A549 (cell line): ENCODE data around the gene DACT3. TPM values are rescaled to one million over a fixed set of nuclear protein-coding genes. Genes with fewer than 3 reads are reported as not detected.
A peak's percentile ranks its signal among the peaks of the same experiment; 100 is the strongest.

ENCODE experiments used
- ATAC-seq, 2 experiments: fragments of 200-7000 bp in 1 of 2; fragments of >200 bp in 1 of 2; cut with Nextera tagmentation in 1 of 2; cut with Tn5 transposase in 1 of 2; 3 replicates each; pipeline versions ENCODE4 v1.8.0 to v1.9.1; 2018 to 2020; ENCODE audit warnings: mild to moderate bottlenecking in 1 of 2, moderate library complexity in 1 of 2
- CTCF ChIA-PET: fragments of 300-600 bp; sonication (Branson Sonifier 250); formaldehyde crosslinking; extraction: SDS; loops from one replicate; lab custom pipeline; 2021; ENCODE audit warnings: antibody characterized with exemption, inconsistent platforms; lab: Yijun Ruan, JAX
- POLR2A ChIA-PET: fragments of 350-600 bp; formaldehyde crosslinking; extraction: SDS; loops from one replicate; lab custom pipeline; 2021; ENCODE audit warnings: antibody characterized with exemption, inconsistent platforms; lab: Yijun Ruan, JAX
- DNase-seq, 2 experiments: peaks; one replicate each; pipeline versions ENCODE4 v3.0.0 to v3.0.0-alpha.2; 2011 to 2016; ENCODE audit warnings: low read depth in 1 of 2, low spot score in 1 of 2
- FAIRE-seq: peaks from 2 replicates; lab custom pipeline; 2011; peaks lifted over from hg19 to GRCh38; lab: Jason Lieb, UNC
- H3K27ac ChIP-seq, 2 experiments: fragments of >200 bp; sonication (Bioruptor Twin); formaldehyde crosslinking; 3 replicates each; pipeline ENCODE4 v1.5.1; 2016 to 2017
- H3K4me1 ChIP-seq: fragments of >200 bp; sonication (Bioruptor Twin); formaldehyde crosslinking; 3 replicates; pipeline ENCODE4 v1.6.1; 2016
- H3K4me2 ChIP-seq: fragments of >200 bp; sonication (Bioruptor Twin); formaldehyde crosslinking; 3 replicates; pipeline ENCODE4 v1.6.1; 2016
- H3K4me3 ChIP-seq: fragments of >200 bp; sonication (Bioruptor Twin); formaldehyde crosslinking; 3 replicates; pipeline ENCODE4 v1.5.1; 2016
- H3K9me3 ChIP-seq: fragments of >200 bp; sonication (Bioruptor Twin); formaldehyde crosslinking; 3 replicates; pipeline ENCODE4 v1.6.1; 2016
- BCL3 ChIP-seq: fragments of >200 bp; sonication (Bioruptor Twin); formaldehyde crosslinking; IDR thresholded peaks from 3 replicates; pipeline ENCODE4 v1.6.1; 2016
- CBX8 ChIP-seq: fragments of 200-600 bp; sonication (generic); IDR thresholded peaks from 2 replicates; pipeline ENCODE4 v1.6.1; 2016
- EHF ChIP-seq: fragments of 250-450 bp; sonication (Bioruptor Pico); IDR thresholded peaks from 2 replicates; pipeline ENCODE4 v1.5.0; 2020; ENCODE audit warnings: mild to moderate bottlenecking
- EP300 ChIP-seq, 2 experiments: fragments of >200 bp; sonication (Bioruptor Twin); formaldehyde crosslinking; IDR thresholded peaks; 2 replicates in 1 of 2; 3 replicates in 1 of 2; pipeline ENCODE4 v1.6.1; 2016 to 2017
- HOXB13 ChIP-seq: fragments of 250-450 bp; sonication (Bioruptor Pico); IDR thresholded peaks from 2 replicates; pipeline ENCODE4 v1.5.0; 2020; ENCODE audit warnings: low read depth, mild to moderate bottlenecking, moderate library complexity
- JUN ChIP-seq, 2 experiments: fragments of >200 bp; sonication (Bioruptor Twin); formaldehyde crosslinking; IDR thresholded peaks; 2 replicates in 1 of 2; 3 replicates in 1 of 2; pipeline ENCODE4 v1.6.1; 2016 to 2017
- NPAS2 ChIP-seq: fragments of 250-450 bp; sonication (Bioruptor Pico); IDR thresholded peaks from 2 replicates; pipeline ENCODE4 v1.8.0; 2022; ENCODE audit warnings: mild to moderate bottlenecking, moderate library complexity, borderline replicate concordance
- PBX3 ChIP-seq: IDR thresholded peaks from 2 replicates; pipeline ENCODE4 v1.6.1; 2012
- PHF8 ChIP-seq: fragments of 200-600 bp; sonication (generic); IDR thresholded peaks from 2 replicates; pipeline ENCODE4 v1.6.1; 2016; ENCODE audit warnings: low read depth, mild to moderate bottlenecking, antibody characterized with exemption, moderate library complexity, borderline replicate concordance
- POLR2A ChIP-seq: IDR thresholded peaks from 2 replicates; pipeline ENCODE4 v1.6.1; 2012; ENCODE audit warnings: mild to moderate bottlenecking, low read length
- REST ChIP-seq: fragments of 200-600 bp; sonication (generic); IDR thresholded peaks from 2 replicates; pipeline ENCODE4 v1.6.1; 2016; ENCODE audit warnings: antibody characterized with exemption, mild to moderate bottlenecking, moderate library complexity
- SMC3 ChIP-seq: fragments of >200 bp; sonication (Bioruptor Twin); formaldehyde crosslinking; IDR thresholded peaks from 3 replicates; pipeline ENCODE4 v1.6.1; 2018; ENCODE audit warnings: inconsistent platforms
- TFCP2L1 ChIP-seq: fragments of 250-450 bp; sonication (Bioruptor Pico); IDR thresholded peaks from 2 replicates; pipeline ENCODE4 v1.5.0; 2021; ENCODE audit warnings: mild to moderate bottlenecking
- TP53 ChIP-seq: fragments of 250-450 bp; sonication (Bioruptor Pico); IDR thresholded peaks from 2 replicates; pipeline ENCODE4 v1.5.0; 2021; ENCODE audit warnings: mild to moderate bottlenecking, moderate library complexity
- ZC3H11A ChIP-seq: fragments of 450-650 bp; IDR thresholded peaks from 2 replicates; pipeline ENCODE4 v1.6.1; 2014; ENCODE audit warnings: antibody characterized with exemption, mild to moderate bottlenecking
- WGBS: methylation state at CpG from one replicate; pipeline ENCODE4 v1.1.6; 2017; ENCODE audit errors: missing lambda C conversion rate; 5-methylcytosine and 5-hydroxymethylcytosine counted together
- polyA plus RNA-seq, 4 experiments: library from polyadenylated mRNA; depleted of rRNA in 3 of 4; stranded (reverse); fragments of >200 nt; fragmentation: RNase III in 1 of 4; extraction: RNeasy Plus Mini Kit Qiagen cat#74134 plus additional on column Dnase treatment in 1 of 4; gene quantifications; 2 replicates in 3 of 4; 3 replicates in 1 of 4; pipeline ENCODE4 v1.2.3, GENCODE V29; 2011 to 2017

DACT3 gene
- polyA plus RNA-seq, 2 of the 4 experiments (the other 2 are of a cell fraction) = 0.32 to 0.36 TPM

GRCh38 chr19:46602392-46603194, 58.4 kb downstream of the DACT3 start:
- H3K27ac ChIP-seq = peak overlapping the region; percentile 96 to 97
- TF ChIP-seq BCL3 (0 out of 3 replicates have a peak, but pooled peaks have one; percentile 3), PBX3 (no peak), CBX8 (no peak)
- H3K4me3 ChIP-seq = peak overlapping the region; percentile 94
- peaks cover 12% of the 10 kb centered on the region for H3K9me3 ChIP-seq
- peaks cover 23% of the 10 kb centered on the region for H3K4me1 ChIP-seq
- ChIA-PET POLR2A (interaction anchor here (3.7 kb wide), 1 partner anchor 59 kb away, joined by 29 read pairs; the partner anchor contains the start of gene DACT3), CTCF (interaction anchor here (0.6 to 34.1 kb wide), 5 partner anchors 21 to 1141 kb away, joined by 3 to 737 read pairs (median 8); partner anchors contain the start of genes DACT3, GNG8 and PTGIR)
- 0 out of 6 replicates have a peak, but pooled peaks of 1 of the 2 experiments have one; percentile 3 for ATAC-seq
- no peak for FAIRE-seq
- 25% methylated on average over 23 of the region's 23 CpGs for WGBS
- H3K4me2 ChIP-seq = peak overlapping the region; percentile 95
- no peak for DNase-seq

- Histone ChIP-seq H3K4me2 (peak within 1 kb of the TSS; percentile 95), H3K9me3 (peaks cover 12% of the 10 kb centered on the region), H3K27ac (peak within 1 kb of the TSS; percentile 96 to 97), H3K4me1 (peaks cover 23% of the 10 kb centered on the region), H3K4me3 (peak within 1 kb of the TSS; percentile 94)
- POLR2A ChIA-PET = interaction anchor here (0.8 to 3.7 kb wide), 9 partner anchors 10 to 152 kb away, joined by 3 to 29 read pairs (median 9); partner anchors contain the start of gene DACT3
- WGBS = under 1% methylated on average over 27 of the region's 51 CpGs
- no peak for FAIRE-seq
- CTCF ChIA-PET = interaction anchor here (0.8 to 34.1 kb wide), 8 partner anchors 12 to 185 kb away, joined by 3 to 737 read pairs (median 8); partner anchors contain the start of genes DACT3, GNG8 and PTGIR
- TF ChIP-seq PHF8 (peak; percentile 94), TFCP2L1 (CRISPR knock-in tag) (0 out of 2 replicates have a peak, but pooled peaks have one; percentile 48), BCL3 (peak; percentile 71; the same call in 1 of the 3 replicates), EP300 (IDR thresholded peaks at IDR 0.05) (no peak), POLR2A (peak; percentile 92), ZC3H11A (no peak)
- DNase-seq = no peak
- ATAC-seq = peak in 1 of 2 experiments; percentile 7; a peak in 1 of 6 replicates
These were observed 59.4 kb downstream of the DACT3 start, which contains the start of gene CALM3 for GRCh38 chr19:46601318-46602224. Gene CALM3 (plus strand): TSS chr19:46601330. CDS start chr19:46601435, 105 bp downstream.

- ChIA-PET POLR2A (interaction anchor here (0.5 to 3.7 kb wide), 19 partner anchors 9 to 300 kb away, joined by 3 to 29 read pairs (median 4); partner anchors contain the start of genes DACT3, PPP5C and SLC1A5), CTCF (interaction anchor here (0.6 to 34.1 kb wide), 13 partner anchors 8 to 151 kb away, joined by 3 to 737 read pairs (median 5); partner anchors contain the start of genes DACT3, GNG8 and PTGIR)
- H3K4me2 ChIP-seq = peak overlapping the region; percentile 67
- WGBS = under 1% methylated on average over 48 of the region's 93 CpGs
- H3K4me1 ChIP-seq = peaks cover 23% of the 10 kb centered on the region
- peaks cover 12% of the 10 kb centered on the region for H3K9me3 ChIP-seq
- peak overlapping the region; percentile 94 for H3K4me3 ChIP-seq
- DNase-seq = peak; percentile 98 to 100
- FAIRE-seq = peak; percentile 83
- H3K27ac ChIP-seq = peak overlapping the region; percentile 96 to 97
- peak; percentile 85 to 92 for ATAC-seq
- TF ChIP-seq JUN (IDR thresholded peaks at IDR 0.05) (peak; percentile 89 to 95; a peak in 4 of 5 replicates), PHF8 (peak; percentile 96), POLR2A (peak; percentile 87), NPAS2 (peak; percentile 78; the same call in 1 of the 2 replicates), REST (no peak), TP53 (CRISPR knock-in tag) (peak; percentile 91), SMC3 (no peak), EHF (peak; percentile 96), PBX3 (peak; percentile 95), HOXB13 (peak; percentile 91)
These were observed 60.3 kb downstream of the DACT3 start for GRCh38 chr19:46600384-46601317.
